Neural cell (in vitro differentiated cells): Measurements from ENCODE around the gene PDE4D. TPM values are rescaled to one million over a fixed set of nuclear protein-coding genes. Genes with fewer than 3 reads are reported as not detected.

Experiments used
- H2AFZ ChIP-seq: fragments of 200-600, 300-800 bp; sonication (generic), shearing (Covaris generic); 2 replicates; pipeline ENCODE4 v1.6.0; 2014; ENCODE audit warnings: low read depth, mild to moderate bottlenecking, antibody characterized with exemption, low read length, moderate library complexity
- H3F3A ChIP-seq: fragments of 200-600 bp; shearing (Covaris generic); 2 replicates; pipeline ENCODE4 v1.6.1; 2016; ENCODE audit warnings: mild to moderate bottlenecking, moderate library complexity, mixed read lengths, antibody characterized with exemption, low read length; ENCODE audit not compliant: insufficient read depth, poor library complexity, severe bottlenecking
- H3K27ac ChIP-seq: fragments of 200-600, 300-800 bp; sonication (generic), shearing (Covaris generic); 2 replicates; pipeline ENCODE4 v1.5.1; 2014; ENCODE audit warnings: mild to moderate bottlenecking, low read length, moderate library complexity
- H3K27me3 ChIP-seq: fragments of 300-800, 200-600 bp; sonication (generic), shearing (Covaris generic); 2 replicates; pipeline ENCODE4 v1.6.0; 2014; ENCODE audit warnings: mild to moderate bottlenecking, low read depth, low read length, moderate library complexity; ENCODE audit not compliant: insufficient read depth
- H3K36me3 ChIP-seq: fragments of 300-800, 200-600 bp; sonication (generic), shearing (Covaris generic); 2 replicates; pipeline ENCODE4 v1.5.1; 2014; ENCODE audit warnings: mild to moderate bottlenecking, antibody characterized with exemption, low read length, moderate library complexity; ENCODE audit not compliant: insufficient read depth
- H3K4me2 ChIP-seq: fragments of 300-800, 200-600 bp; sonication (generic), shearing (Covaris generic); 2 replicates; pipeline ENCODE4 v1.6.0; 2014; ENCODE audit warnings: mild to moderate bottlenecking, low read length
- H3K4me3 ChIP-seq: fragments of 300-800, 200-600 bp; sonication (generic), shearing (Covaris generic); 2 replicates; pipeline ENCODE4 v1.5.1; 2014; ENCODE audit warnings: mild to moderate bottlenecking, low read length, moderate library complexity
- H3K79me2 ChIP-seq: fragments of 200-600 bp; shearing (Covaris generic); replicated peaks from 2 replicates; pipeline ENCODE4 v1.6.0; 2014; ENCODE audit warnings: mild to moderate bottlenecking, low read length, moderate library complexity; ENCODE audit not compliant: insufficient read depth
- H3K9ac ChIP-seq: fragments of 300-800, 200-600 bp; sonication (generic), shearing (Covaris generic); 2 replicates; pipeline ENCODE4 v1.6.1; 2016; ENCODE audit warnings: mild to moderate bottlenecking, low read length, mixed read lengths
- H3K9me2 ChIP-seq: fragments of 200-600 bp; shearing (Covaris generic); 2 replicates; pipeline ENCODE4 v1.6.1; 2016; ENCODE audit warnings: mild to moderate bottlenecking, low read length, mixed read lengths; ENCODE audit not compliant: insufficient read depth
- H3K9me3 ChIP-seq: fragments of 200-600, 300-800 bp; sonication (generic), shearing (Covaris generic); 2 replicates; pipeline ENCODE4 v1.6.1; 2016; ENCODE audit warnings: mild to moderate bottlenecking, mixed run types, low read length, moderate library complexity, mixed read lengths
- H4K20me1 ChIP-seq: fragments of 200-600 bp; shearing (Covaris generic); 2 replicates; pipeline ENCODE4 v1.6.1; 2016; ENCODE audit warnings: mild to moderate bottlenecking, mixed run types; ENCODE audit not compliant: insufficient read depth
- CTCF ChIP-seq: fragments of 450-650 bp; IDR thresholded peaks from 2 replicates; pipeline ENCODE4 v1.5.1; 2014; ENCODE audit warnings: antibody characterized with exemption, mild to moderate bottlenecking, moderate library complexity; ENCODE audit not compliant: poor library complexity, severe bottlenecking
- EP300 ChIP-seq: fragments of 450-650 bp; conservative IDR thresholded peaks from 2 replicates; pipeline ENCODE4 v1.6.1; 2014; ENCODE audit warnings: antibody characterized with exemption, mild to moderate bottlenecking, moderate library complexity; ENCODE audit not compliant: poor library complexity, severe bottlenecking
- EZH2 ChIP-seq: fragments of 200-600, 300-800 bp; shearing (Covaris generic), sonication (generic); IDR thresholded peaks from 2 replicates; pipeline ENCODE4 v1.6.1; 2014; ENCODE audit warnings: antibody characterized with exemption, low read length, borderline replicate concordance, mild to moderate bottlenecking; ENCODE audit not compliant: insufficient read depth, poor library complexity, severe bottlenecking
- MXI1 ChIP-seq: fragments of 450-650 bp; conservative IDR thresholded peaks from 2 replicates; pipeline ENCODE4 v1.6.1; 2014; ENCODE audit warnings: antibody characterized with exemption, mild to moderate bottlenecking; ENCODE audit not compliant: poor library complexity, severe bottlenecking
- POLR2AphosphoS5 ChIP-seq: IDR thresholded peaks from 2 replicates; pipeline ENCODE4 v1.6.1; 2012
- RAD21 ChIP-seq: fragments of 450-650 bp; conservative IDR thresholded peaks from 2 replicates; pipeline ENCODE4 v1.6.1; 2014; ENCODE audit warnings: antibody characterized with exemption, mild to moderate bottlenecking, moderate library complexity
- SMC3 ChIP-seq: fragments of 450-650 bp; conservative IDR thresholded peaks from 2 replicates; pipeline ENCODE4 v1.6.1; 2014; ENCODE audit warnings: antibody characterized with exemption, mild to moderate bottlenecking, moderate library complexity; ENCODE audit not compliant: poor library complexity
- TAF1 ChIP-seq: IDR thresholded peaks from 2 replicates; pipeline ENCODE4 v1.6.1; 2012; ENCODE audit warnings: low read depth
- polyA plus RNA-seq: library from polyadenylated mRNA; depleted of rRNA; stranded (reverse); fragments of >200 nt; gene quantifications from 2 replicates; pipeline ENCODE4 v1.2.3, GENCODE V29; 2014
- TF ChIP-seq, protein P1 (sequence below): IDR thresholded peaks from 2 replicates; pipeline ENCODE4 v1.6.1; 2012; ENCODE audit warnings: borderline replicate concordance

Gene PDE4D
- polyA plus RNA-seq, 1 donor from 2014 or later, result 42.8 TPM

DNA sequence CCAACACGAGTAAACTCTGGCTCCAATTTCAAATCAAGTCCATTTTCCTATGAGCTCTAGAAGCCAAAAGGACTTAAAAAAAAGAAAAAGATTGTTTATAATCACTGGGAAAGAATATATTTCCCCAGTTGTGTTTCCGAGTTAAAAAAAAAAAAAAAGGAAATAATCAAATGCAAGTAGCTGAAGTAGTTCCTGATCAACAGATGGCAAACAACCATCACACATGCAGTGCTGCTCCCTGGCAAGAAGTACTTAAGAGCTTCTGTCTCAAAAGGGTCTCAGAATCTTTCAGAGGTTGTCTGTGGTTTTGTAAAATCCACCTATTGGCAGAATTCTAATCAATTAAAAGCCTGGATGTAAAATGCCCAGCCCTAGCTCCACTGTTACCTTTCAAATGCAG lies 922.8 kb downstream of the PDE4D start:
- H3K79me2 ChIP-seq, result no peaks in the 10 kb centered on the region
- no peak overlapping the region for H3K4me2 ChIP-seq
- no peaks in the 10 kb centered on the region for H3K27me3 ChIP-seq
- H3K36me3 ChIP-seq, result peaks cover 8% of the 10 kb centered on the region
- H3K9ac ChIP-seq, result no peak overlapping the region
- H3K27ac ChIP-seq, result no peak overlapping the region
- no peaks in the 10 kb centered on the region for H4K20me1 ChIP-seq
- no peaks in the 10 kb centered on the region for H3K9me2 ChIP-seq
- H3F3A ChIP-seq, result no peaks in the 10 kb centered on the region
- no peak for TF ChIP-seq EZH2
- no peak for TF ChIP-seq EP300
- TF ChIP-seq RAD21, result no peak
- no peak for TF ChIP-seq SMC3
- TF ChIP-seq CTCF, result no peak
- TF ChIP-seq POLR2AphosphoS5, result no peak
- TF ChIP-seq MXI1, result no peak
- TF ChIP-seq, protein P1, sequence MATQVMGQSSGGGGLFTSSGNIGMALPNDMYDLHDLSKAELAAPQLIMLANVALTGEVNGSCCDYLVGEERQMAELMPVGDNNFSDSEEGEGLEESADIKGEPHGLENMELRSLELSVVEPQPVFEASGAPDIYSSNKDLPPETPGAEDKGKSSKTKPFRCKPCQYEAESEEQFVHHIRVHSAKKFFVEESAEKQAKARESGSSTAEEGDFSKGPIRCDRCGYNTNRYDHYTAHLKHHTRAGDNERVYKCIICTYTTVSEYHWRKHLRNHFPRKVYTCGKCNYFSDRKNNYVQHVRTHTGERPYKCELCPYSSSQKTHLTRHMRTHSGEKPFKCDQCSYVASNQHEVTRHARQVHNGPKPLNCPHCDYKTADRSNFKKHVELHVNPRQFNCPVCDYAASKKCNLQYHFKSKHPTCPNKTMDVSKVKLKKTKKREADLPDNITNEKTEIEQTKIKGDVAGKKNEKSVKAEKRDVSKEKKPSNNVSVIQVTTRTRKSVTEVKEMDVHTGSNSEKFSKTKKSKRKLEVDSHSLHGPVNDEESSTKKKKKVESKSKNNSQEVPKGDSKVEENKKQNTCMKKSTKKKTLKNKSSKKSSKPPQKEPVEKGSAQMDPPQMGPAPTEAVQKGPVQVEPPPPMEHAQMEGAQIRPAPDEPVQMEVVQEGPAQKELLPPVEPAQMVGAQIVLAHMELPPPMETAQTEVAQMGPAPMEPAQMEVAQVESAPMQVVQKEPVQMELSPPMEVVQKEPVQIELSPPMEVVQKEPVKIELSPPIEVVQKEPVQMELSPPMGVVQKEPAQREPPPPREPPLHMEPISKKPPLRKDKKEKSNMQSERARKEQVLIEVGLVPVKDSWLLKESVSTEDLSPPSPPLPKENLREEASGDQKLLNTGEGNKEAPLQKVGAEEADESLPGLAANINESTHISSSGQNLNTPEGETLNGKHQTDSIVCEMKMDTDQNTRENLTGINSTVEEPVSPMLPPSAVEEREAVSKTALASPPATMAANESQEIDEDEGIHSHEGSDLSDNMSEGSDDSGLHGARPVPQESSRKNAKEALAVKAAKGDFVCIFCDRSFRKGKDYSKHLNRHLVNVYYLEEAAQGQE, result no peak
- TF ChIP-seq TAF1, result no peak
- H2AFZ ChIP-seq, result no peak overlapping the region
- H3K4me3 ChIP-seq, result no peak overlapping the region
- no peaks in the 10 kb centered on the region for H3K9me3 ChIP-seq

GRCh38 chr5:58969795-58970194 lies 923.7 kb downstream of the PDE4D start:
- no peaks in the 10 kb centered on the region for H3K9me3 ChIP-seq
- no peaks in the 10 kb centered on the region for H3F3A ChIP-seq
- no peaks in the 10 kb centered on the region for H3K27me3 ChIP-seq
- no peaks in the 10 kb centered on the region for H3K9me2 ChIP-seq
- peaks cover 4% of the 10 kb centered on the region for H3K36me3 ChIP-seq
- no peaks in the 10 kb centered on the region for H4K20me1 ChIP-seq
- H2AFZ ChIP-seq, result no peak overlapping the region
- no peak for TF ChIP-seq TAF1
- TF ChIP-seq CTCF, result no peak
- TF ChIP-seq MXI1, result no peak
- TF ChIP-seq SMC3, result no peak
- no peak for TF ChIP-seq POLR2AphosphoS5
- no peak for TF ChIP-seq EZH2
- TF ChIP-seq, protein P1, result no peak
- TF ChIP-seq EP300, result no peak
- TF ChIP-seq RAD21, result no peak
- H3K79me2 ChIP-seq, result no peaks in the 10 kb centered on the region
- H3K4me2 ChIP-seq, result no peak overlapping the region
- H3K9ac ChIP-seq, result no peak overlapping the region
- H3K27ac ChIP-seq, result no peak overlapping the region
- H3K4me3 ChIP-seq, result no peak overlapping the region
